ENCODE results near the gene LAMTOR1. TPM values are rescaled to one million over a fixed set of nuclear protein-coding genes. Genes with fewer than 3 reads are reported as not detected.

Gene LAMTOR1
- total RNA-seq, 5 donors from 2014 or later (not counting 1 experiment from before 2014, with no cell fraction given), result 45.7 to 69.3 (median 62.5) TPM

GRCh38 chr11:72081821-72082453 lies 21.2 kb downstream of the LAMTOR1 start:
- Histone ChIP-seq H3K36me3 (ENCODE audit: control insufficient read depth in 2 of 2, extremely low read depth in 1 of 2, insufficient read depth in 1 of 2, low read length in 1 of 2) (peaks cover 0 to 3% of the 10 kb centered on the region in 2 donors), H3K27ac (ENCODE audit: low read length) (peak overlapping the region; percentile 0), H3K4me3 (ENCODE audit: control insufficient read depth in 1 of 2, extremely low read depth in 1 of 2, low read length in 1 of 2) (no peak overlapping the region), H3K9me3 (no peaks in the 10 kb centered on the region), H3K27me3 (replicated peaks in 1 of 2; ENCODE audit: control insufficient read depth in 2 of 2, extremely low read depth in 1 of 2, insufficient read depth in 2 of 2, low read length in 1 of 2) (no peaks in the 10 kb centered on the region), H3K4me1 (ENCODE audit: control insufficient read depth in 1 of 2, extremely low read depth in 1 of 2, insufficient read depth in 2 of 2, low read length in 2 of 2) (peaks cover 9 to 21% of the 10 kb centered on the region in 2 experiments)
- DNase-seq (no peak), ATAC-seq (replicated peaks in 1 of 4) (no peak)
- WGBS (ENCODE audit: insufficient coverage), result 89% methylated on average over 1 of the region's 3 CpGs
- POLR2A ChIA-PET, result no interaction called here
- Mint-ChIP-seq H3K4me1 (peaks cover 48 to 52% (median 50%) of the 10 kb centered on the region in 3 donors), H3K36me3 (peaks cover 4% of the 10 kb centered on the region), H3K4me3 (peak overlapping the region; percentile 93 to 98 (median 93)), H3K9me3 (no peaks in the 10 kb centered on the region), H3K27me3 (no peaks in the 10 kb centered on the region), H3K27ac (peak overlapping the region; percentile 56 to 64)
- CTCF ChIA-PET, result interaction anchor here (1.3 to 2.0 kb wide), 4 partner anchors 9 to 57 kb away, joined by 4 to 6 read pairs (median 5); no protein-coding TSS in a partner anchor

DNA sequence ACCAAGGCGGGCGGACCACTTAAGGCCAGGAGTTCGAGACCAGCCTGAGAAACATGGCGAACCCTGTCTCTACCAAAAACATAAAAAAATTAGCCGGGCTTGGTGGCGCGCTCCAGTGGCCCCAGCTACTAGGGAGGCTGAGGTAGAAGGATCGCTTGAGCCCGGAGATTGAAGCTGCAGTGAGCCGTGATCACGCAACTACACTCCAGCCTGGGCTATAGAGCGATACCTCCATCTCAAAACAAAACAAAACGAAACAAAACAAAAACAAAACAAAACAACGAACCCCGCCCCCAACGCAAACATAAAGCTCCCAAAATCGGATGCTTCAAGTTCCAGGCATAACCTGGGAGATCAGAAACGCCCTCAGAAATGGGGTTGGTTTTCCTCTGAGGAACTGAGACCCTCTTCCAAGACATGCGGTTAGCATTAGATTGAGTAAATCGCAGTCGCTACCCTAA lies 21.9 kb downstream of the LAMTOR1 start:
- Mint-ChIP-seq H3K4me3 (peak overlapping the region; percentile 93 to 98 (median 93)), H3K27me3 (no peaks in the 10 kb centered on the region), H3K27ac (peak overlapping the region; percentile 94 to 97), H3K36me3 (peaks cover 4% of the 10 kb centered on the region), H3K4me1 (peaks cover 48 to 53% (median 50%) of the 10 kb centered on the region in 3 donors), H3K9me3 (no peaks in the 10 kb centered on the region)
- Histone ChIP-seq H3K4me1 (ENCODE audit: control insufficient read depth in 1 of 2, extremely low read depth in 1 of 2, insufficient read depth in 2 of 2, low read length in 2 of 2) (peaks cover 9 to 21% of the 10 kb centered on the region in 2 experiments), H3K27me3 (replicated peaks in 1 of 2; ENCODE audit: control insufficient read depth in 2 of 2, extremely low read depth in 1 of 2, insufficient read depth in 2 of 2, low read length in 1 of 2) (no peaks in the 10 kb centered on the region), H3K9me3 (no peaks in the 10 kb centered on the region), H3K4me3 (ENCODE audit: control insufficient read depth in 1 of 2, extremely low read depth in 1 of 2, low read length in 1 of 2) (peak overlapping the region; percentile 71 to 83), H3K36me3 (ENCODE audit: control insufficient read depth in 2 of 2, extremely low read depth in 1 of 2, insufficient read depth in 1 of 2, low read length in 1 of 2) (peaks cover 0 to 3% of the 10 kb centered on the region in 2 donors), H3K27ac (ENCODE audit: low read length) (peak overlapping the region; percentile 78)
- POLR2A ChIA-PET, result interaction anchor here in 1 of 2 donors (0.6 kb wide), 1 partner anchor 56 kb away, joined by 4 read pairs; no protein-coding TSS in a partner anchor
- CTCF ChIA-PET, result interaction anchor here (1.3 to 2.0 kb wide), 4 partner anchors 10 to 56 kb away, joined by 4 to 6 read pairs (median 5); no protein-coding TSS in a partner anchor
- WGBS (ENCODE audit: insufficient coverage), result 84% methylated on average over 6 of the region's 21 CpGs
- ATAC-seq (replicated peaks in 1 of 4), result no peak
- no peak for DNase-seq

DNA sequence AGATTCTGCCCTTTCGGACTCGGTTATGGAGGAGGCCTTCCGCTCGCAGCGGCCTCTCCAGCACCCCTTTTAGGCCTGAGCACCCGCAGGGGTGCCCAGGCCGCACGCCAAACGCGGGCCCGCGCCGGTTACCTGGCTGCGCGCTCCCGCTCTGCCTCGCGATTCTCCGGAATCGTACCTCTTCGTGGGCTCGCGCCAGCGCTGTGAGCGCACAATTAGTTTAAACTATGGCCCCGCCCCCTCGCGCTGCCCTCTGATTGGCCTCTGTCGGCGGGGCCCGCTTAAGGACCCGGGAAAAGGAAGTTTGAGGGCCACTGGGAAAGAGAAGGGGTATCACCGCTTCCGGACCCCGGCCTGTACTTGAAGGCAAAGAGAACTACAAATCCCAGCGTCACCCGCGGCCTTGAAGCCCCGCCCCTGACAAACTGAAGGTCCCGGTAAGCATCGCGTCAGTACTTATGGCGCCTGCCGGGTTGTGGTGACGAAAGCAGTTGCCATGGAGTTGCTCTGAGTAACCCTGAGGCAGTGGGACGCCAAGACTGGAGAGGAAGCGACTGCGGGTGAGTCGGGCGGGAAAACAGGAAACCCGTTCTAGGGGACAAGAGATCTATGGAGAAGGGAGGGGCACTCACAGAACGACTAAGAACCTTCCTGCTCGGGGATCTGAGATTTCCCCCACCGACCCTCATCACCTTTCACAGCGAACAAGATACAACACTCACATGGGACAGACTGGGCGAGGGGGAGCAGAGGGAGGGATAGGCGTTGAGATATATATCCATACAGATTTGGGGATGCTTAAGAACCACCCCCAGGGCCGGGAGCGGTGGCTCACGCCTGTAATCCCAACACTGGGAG lies 22.5 kb downstream of the LAMTOR1 start, which contains the start of the genes LRRC51 and NUMA1:
Gene LRRC51 (plus strand): TSS at position 525 of the 858 bp plus-strand sequence. CDS start 8,234 bp downstream, outside the sequence.
Gene NUMA1 (minus strand): TSS at position 217 of the 858 bp plus-strand sequence. CDS start 44,599 bp downstream, outside the sequence.
- no peaks in the 10 kb centered on the region for H3K27me3 ChIP-seq (replicated peaks in 1 of 2; ENCODE audit: control insufficient read depth in 2 of 2, extremely low read depth in 1 of 2, insufficient read depth in 2 of 2, low read length in 1 of 2)
- WGBS (ENCODE audit: insufficient coverage), result 2% methylated on average over 50 of the region's 60 CpGs
- Mint-ChIP-seq H3K27ac (peak within 1 kb of the TSS; percentile 94 to 97), H3K27me3 (no peaks in the 10 kb centered on the region), H3K4me1 (peaks cover 48 to 57% (median 50%) of the 10 kb centered on the region in 3 donors), H3K4me3 (peak within 1 kb of the TSS; percentile 93 to 98 (median 93)), H3K36me3 (peaks cover 3% of the 10 kb centered on the region), H3K9me3 (no peaks in the 10 kb centered on the region)
- DNase-seq, result peak; percentile 96 to 100 (median 99)
- H3K27ac ChIP-seq (ENCODE audit: low read length), result peak within 1 kb of the TSS; percentile 78
- ATAC-seq (replicated peaks in 1 of 4), result peak; percentile 89 to 92 (median 91)
- no peaks in the 10 kb centered on the region for H3K9me3 ChIP-seq
- H3K4me1 ChIP-seq (ENCODE audit: control insufficient read depth in 1 of 2, extremely low read depth in 1 of 2, insufficient read depth in 2 of 2, low read length in 2 of 2), result peaks cover 9 to 21% of the 10 kb centered on the region in 2 experiments
- CTCF ChIA-PET, result interaction anchor here in 1 of 2 donors (1.1 to 2.4 kb wide), 2 partner anchors 40 to 55 kb away, joined by 8 to 12 read pairs; no protein-coding TSS in a partner anchor
- POLR2A ChIA-PET, result interaction anchor here in 1 of 2 donors (0.6 kb wide), 1 partner anchor 56 kb away, joined by 4 read pairs; no protein-coding TSS in a partner anchor
- peaks cover 0 to 3% of the 10 kb centered on the region in 2 donors for H3K36me3 ChIP-seq (ENCODE audit: control insufficient read depth in 2 of 2, extremely low read depth in 1 of 2, insufficient read depth in 1 of 2, low read length in 1 of 2)
- peak within 1 kb of the TSS; percentile 71 to 83 for H3K4me3 ChIP-seq (ENCODE audit: control insufficient read depth in 1 of 2, extremely low read depth in 1 of 2, low read length in 1 of 2)

- Mint-ChIP-seq H3K4me1 (peaks cover 48 to 62% (median 50%) of the 10 kb centered on the region in 3 donors), H3K9me3 (no peaks in the 10 kb centered on the region)
These were observed 23.2 kb downstream of the LAMTOR1 start for GRCh38 chr11:72079819-72080325.

DNA sequence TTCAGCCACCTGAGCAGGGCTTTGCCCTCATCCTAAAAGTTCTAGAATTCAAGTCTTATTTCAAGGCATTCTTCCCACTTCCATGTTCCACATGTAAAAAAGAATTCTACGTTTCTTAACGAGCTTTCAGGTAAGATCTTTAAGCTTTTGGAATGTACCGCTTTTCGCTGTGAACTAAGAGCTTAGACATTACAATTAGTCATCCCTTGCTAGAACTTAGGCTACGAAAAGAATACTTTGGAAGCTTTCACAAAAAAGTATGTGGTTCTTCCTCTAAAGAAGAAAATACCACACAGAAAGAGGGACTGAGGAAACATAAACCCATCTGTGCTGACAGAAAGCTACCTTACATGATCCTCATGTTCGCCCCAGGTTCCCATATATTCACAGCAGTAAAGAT lies 24.6 kb downstream of the LAMTOR1 start:
- DNase-seq (no peak), ATAC-seq (replicated peaks in 1 of 4) (no peak)
- H3K27ac ChIP-seq (ENCODE audit: low read length), result no peak overlapping the region
- no peaks in the 10 kb centered on the region for H3K27me3 Mint-ChIP-seq
- H3K27ac Mint-ChIP-seq, result peak overlapping the region; percentile 2 to 11
- peaks cover 13 to 25% of the 10 kb centered on the region in 2 experiments for H3K4me1 ChIP-seq (ENCODE audit: control insufficient read depth in 1 of 2, extremely low read depth in 1 of 2, insufficient read depth in 2 of 2, low read length in 2 of 2)
- H3K4me3 Mint-ChIP-seq, result peak overlapping the region; percentile 31 to 98 (median 49)
- CTCF ChIA-PET, result interaction anchor here in 1 of 2 donors (0.6 to 2.4 kb wide), 7 partner anchors 11 to 145 kb away, joined by 4 to 12 read pairs (median 4); no protein-coding TSS in a partner anchor
- H3K36me3 Mint-ChIP-seq, result peaks cover 4% of the 10 kb centered on the region
- no peaks in the 10 kb centered on the region for H3K9me3 Mint-ChIP-seq
- no peak overlapping the region for H3K4me3 ChIP-seq (ENCODE audit: control insufficient read depth in 1 of 2, extremely low read depth in 1 of 2, low read length in 1 of 2)
- no peaks in the 10 kb centered on the region for H3K36me3 ChIP-seq (ENCODE audit: control insufficient read depth in 2 of 2, extremely low read depth in 1 of 2, insufficient read depth in 1 of 2, low read length in 1 of 2)
- peaks cover 48 to 63% (median 50%) of the 10 kb centered on the region in 3 donors for H3K4me1 Mint-ChIP-seq
- H3K9me3 ChIP-seq, result no peaks in the 10 kb centered on the region
- POLR2A ChIA-PET, result interaction anchor here (0.5 to 0.6 kb wide), 3 partner anchors 38 to 67 kb away, joined by 3 read pairs; no protein-coding TSS in a partner anchor
- WGBS (ENCODE audit: insufficient coverage), result 96% methylated on average over 4 of the region's 6 CpGs
- H3K27me3 ChIP-seq (replicated peaks in 1 of 2; ENCODE audit: control insufficient read depth in 2 of 2, extremely low read depth in 1 of 2, insufficient read depth in 2 of 2, low read length in 1 of 2), result no peaks in the 10 kb centered on the region

More at GRCh38 chr11:72079819-72080325, 23.2 kb downstream of the LAMTOR1 start:
- no peaks in the 10 kb centered on the region for H3K27me3 Mint-ChIP-seq
- Histone ChIP-seq H3K36me3 (ENCODE audit: control insufficient read depth in 2 of 2, extremely low read depth in 1 of 2, insufficient read depth in 1 of 2, low read length in 1 of 2) (no peaks in the 10 kb centered on the region), H3K4me3 (ENCODE audit: control insufficient read depth in 1 of 2, extremely low read depth in 1 of 2, low read length in 1 of 2) (peak overlapping the region; percentile 71 to 83), H3K9me3 (no peaks in the 10 kb centered on the region), H3K27me3 (replicated peaks in 1 of 2; ENCODE audit: control insufficient read depth in 2 of 2, extremely low read depth in 1 of 2, insufficient read depth in 2 of 2, low read length in 1 of 2) (no peaks in the 10 kb centered on the region), H3K4me1 (ENCODE audit: control insufficient read depth in 1 of 2, extremely low read depth in 1 of 2, insufficient read depth in 2 of 2, low read length in 2 of 2) (peaks cover 13 to 25% of the 10 kb centered on the region in 2 experiments), H3K27ac (ENCODE audit: low read length) (peak overlapping the region; percentile 78)
- H3K27ac Mint-ChIP-seq, result peak overlapping the region; percentile 94 to 97
- ChIA-PET POLR2A (no interaction called here), CTCF (interaction anchor here in 1 of 2 donors (0.6 to 2.4 kb wide), 3 partner anchors 12 to 55 kb away, joined by 3 to 12 read pairs (median 8); no protein-coding TSS in a partner anchor)
- H3K36me3 Mint-ChIP-seq, result peaks cover 4% of the 10 kb centered on the region
- peak overlapping the region; percentile 93 to 98 (median 93) for H3K4me3 Mint-ChIP-seq
- ATAC-seq (replicated peaks in 1 of 4) (peak in 2 of 4 experiments; percentile 18 to 34), DNase-seq (peak in 20 of 35 experiments; percentile 9 to 57 (median 26))
- WGBS (ENCODE audit: insufficient coverage), result 0% methylated on average over 6 of the region's 16 CpGs
